Tibial nerve (tissue), 4 donors: ENCODE results near the gene IPMK. TPM values are rescaled to one million over a fixed set of nuclear protein-coding genes. Genes with fewer than 3 reads are reported as not detected.

ENCODE experiments used
- DNase-seq, 2 donors: peaks; one replicate each; pipeline ENCODE4 v3.0.0-alpha.2; 2019; ENCODE audit warnings: low spot score in 2 of 2
- H3K27ac ChIP-seq, 4 donors: fragments of 200-600 bp; sonication (generic) in 3 of 4; one replicate each; pipeline ENCODE4 v1.5.1; 2017 to 2019; ENCODE audit warnings: mild to moderate bottlenecking in 1 of 4
- H3K27me3 ChIP-seq, 2 donors: fragments of 200-600 bp; sonication (generic) in 1 of 2; one replicate each; pipeline versions ENCODE4 v1.5.1 to v1.6.0; 2017 to 2019
- H3K36me3 ChIP-seq, 3 donors: fragments of 200-600 bp; sonication (generic); one replicate each; pipeline ENCODE4 v1.5.1; 2018 to 2019
- H3K4me1 ChIP-seq, 4 donors: fragments of 200-600 bp; sonication (generic) in 3 of 4; one replicate each; pipeline ENCODE4 v1.5.1; 2017 to 2019
- H3K4me3 ChIP-seq, 4 donors: fragments of 200-600 bp; sonication (generic) in 3 of 4; one replicate each; pipeline ENCODE4 v1.5.1; 2017 to 2019; ENCODE audit warnings: mild to moderate bottlenecking in 1 of 4, moderate library complexity in 1 of 4
- H3K9me3 ChIP-seq, 4 donors: fragments of 200-600 bp; sonication (generic) in 3 of 4; one replicate each; pipeline ENCODE4 v1.5.1; 2017 to 2019
- EP300 ChIP-seq, 2 donors: sonication (generic); formaldehyde crosslinking; IDR thresholded peaks; one replicate each; pipeline ENCODE4 v1.6.1; 2017; ENCODE audit warnings: antibody characterized with exemption in 2 of 2, mild to moderate bottlenecking in 1 of 2
- POLR2A ChIP-seq, 2 donors: fragments of 450-650 bp; IDR thresholded peaks; one replicate each; pipeline ENCODE4 v1.6.1; 2017; ENCODE audit warnings: antibody characterized with exemption in 2 of 2, mild to moderate bottlenecking in 2 of 2, moderate library complexity in 2 of 2
- WGBS, 2 donors: methylation state at CpG; one replicate each; pipeline ENCODE4 v1.1.5; 2018; 5-methylcytosine and 5-hydroxymethylcytosine counted together
- total RNA-seq, 4 donors: library from RNA; depleted of rRNA; stranded (reverse); fragments of >200 nt; gene quantifications; one replicate each; pipeline ENCODE4 v1.1.0, GENCODE V29; 2016
- TF ChIP-seq, protein P1 (sequence below), 5 experiments: fragments of 200-600 bp in 3 of 5; fragments of 450-650 bp in 2 of 5; sonication (generic) in 3 of 5; IDR thresholded peaks; one replicate each; pipeline ENCODE4 v1.5.1; 2016 to 2019; ENCODE audit warnings: antibody characterized with exemption in 5 of 5, mild to moderate bottlenecking in 3 of 5, moderate library complexity in 2 of 5

Gene IPMK
- total RNA-seq, 4 donors from 2014 or later: 4.5 to 6.5 (median 4.8) TPM

DNA sequence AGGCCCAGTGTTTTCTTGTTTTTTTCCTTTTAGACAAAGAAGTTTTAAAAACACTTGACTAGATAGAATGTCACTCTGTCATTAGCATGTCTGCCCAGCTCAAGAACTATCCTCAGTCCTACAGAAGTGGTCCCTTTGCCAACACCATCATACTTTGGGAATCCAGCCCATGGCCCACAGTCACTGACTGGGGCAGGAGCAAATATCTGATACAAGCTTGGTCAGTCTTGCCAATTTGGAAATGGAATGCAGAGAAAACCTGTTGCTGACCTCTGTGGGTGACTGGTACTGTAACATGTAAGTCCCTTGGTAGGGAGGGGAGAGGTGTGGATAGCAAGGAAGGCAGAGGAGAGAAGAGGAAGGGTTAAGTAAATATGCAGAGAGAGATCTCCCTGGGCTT lies 47.8 kb downstream of the IPMK start:
- no peaks in the 10 kb centered on the region for H3K9me3 ChIP-seq
- no peaks in the 10 kb centered on the region for H3K36me3 ChIP-seq
- TF ChIP-seq EP300 (IDR thresholded peaks at IDR 0.05): no peak
- TF ChIP-seq POLR2A (IDR thresholded peaks at IDR 0.05): no peak
- TF ChIP-seq, protein P1, sequence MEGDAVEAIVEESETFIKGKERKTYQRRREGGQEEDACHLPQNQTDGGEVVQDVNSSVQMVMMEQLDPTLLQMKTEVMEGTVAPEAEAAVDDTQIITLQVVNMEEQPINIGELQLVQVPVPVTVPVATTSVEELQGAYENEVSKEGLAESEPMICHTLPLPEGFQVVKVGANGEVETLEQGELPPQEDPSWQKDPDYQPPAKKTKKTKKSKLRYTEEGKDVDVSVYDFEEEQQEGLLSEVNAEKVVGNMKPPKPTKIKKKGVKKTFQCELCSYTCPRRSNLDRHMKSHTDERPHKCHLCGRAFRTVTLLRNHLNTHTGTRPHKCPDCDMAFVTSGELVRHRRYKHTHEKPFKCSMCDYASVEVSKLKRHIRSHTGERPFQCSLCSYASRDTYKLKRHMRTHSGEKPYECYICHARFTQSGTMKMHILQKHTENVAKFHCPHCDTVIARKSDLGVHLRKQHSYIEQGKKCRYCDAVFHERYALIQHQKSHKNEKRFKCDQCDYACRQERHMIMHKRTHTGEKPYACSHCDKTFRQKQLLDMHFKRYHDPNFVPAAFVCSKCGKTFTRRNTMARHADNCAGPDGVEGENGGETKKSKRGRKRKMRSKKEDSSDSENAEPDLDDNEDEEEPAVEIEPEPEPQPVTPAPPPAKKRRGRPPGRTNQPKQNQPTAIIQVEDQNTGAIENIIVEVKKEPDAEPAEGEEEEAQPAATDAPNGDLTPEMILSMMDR (IDR thresholded peaks at IDR 0.05): no peak
- no peaks in the 10 kb centered on the region for H3K4me1 ChIP-seq
- H3K4me3 ChIP-seq: no peak overlapping the region
- H3K27ac ChIP-seq: no peak overlapping the region
- no peaks in the 10 kb centered on the region for H3K27me3 ChIP-seq
- no peak for DNase-seq

DNA sequence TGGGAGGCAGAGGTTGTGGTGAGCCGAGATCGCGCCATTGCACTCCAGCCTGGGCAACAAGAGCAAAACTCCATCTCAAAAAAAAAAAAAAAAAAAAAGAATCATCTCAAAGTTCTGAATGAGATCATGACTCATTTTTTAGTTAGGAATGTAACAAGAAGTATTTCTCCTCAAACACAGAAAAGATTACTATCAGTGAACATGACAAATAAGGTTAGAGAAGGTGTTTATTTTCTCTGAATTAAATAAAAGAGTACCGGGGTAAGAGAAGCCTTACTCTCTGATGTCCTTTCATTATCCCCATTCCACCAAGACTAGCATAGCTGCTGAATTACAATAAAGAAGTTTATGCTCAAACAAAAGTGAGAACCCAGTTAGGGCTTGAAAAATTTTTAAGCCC lies 50.1 kb downstream of the IPMK start:
- Histone ChIP-seq H3K4me3 (no peak overlapping the region), H3K9me3 (no peaks in the 10 kb centered on the region), H3K36me3 (peaks cover 0 to 8% (median 0%) of the 10 kb centered on the region in 3 donors), H3K4me1 (no peaks in the 10 kb centered on the region), H3K27me3 (no peaks in the 10 kb centered on the region), H3K27ac (no peak overlapping the region)
- 90 to 96% methylated on average over 4 of the region's 4 CpGs for WGBS, 2 donors
- TF ChIP-seq, protein P1 (IDR thresholded peaks at IDR 0.05): no peak
- TF ChIP-seq EP300 (IDR thresholded peaks at IDR 0.05) (no peak), POLR2A (IDR thresholded peaks at IDR 0.05) (no peak)
- no peak for DNase-seq

DNA sequence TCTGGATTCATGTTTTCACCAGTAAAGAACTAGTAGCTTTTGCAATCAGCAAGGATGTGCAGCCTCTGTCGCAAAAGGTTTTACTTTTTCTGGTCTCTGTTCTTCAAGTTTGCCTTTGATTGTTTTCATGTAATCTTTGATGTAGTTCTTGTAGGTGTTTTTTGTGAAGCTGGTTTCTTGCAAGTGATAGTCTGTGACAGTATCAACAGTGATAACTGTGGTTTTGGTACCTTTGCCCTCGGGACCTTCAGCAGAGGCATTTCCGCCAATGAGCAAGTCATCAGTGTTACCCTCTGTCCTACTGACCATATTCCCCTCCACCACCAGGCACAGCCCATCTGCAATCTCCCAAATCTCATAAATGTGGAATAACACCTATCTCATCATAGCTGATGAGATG lies 55.1 kb downstream of the IPMK start:
- Histone ChIP-seq H3K4me1 (no peaks in the 10 kb centered on the region), H3K27ac (no peak overlapping the region), H3K27me3 (no peaks in the 10 kb centered on the region), H3K9me3 (no peaks in the 10 kb centered on the region), H3K4me3 (no peak overlapping the region), H3K36me3 (peaks cover 0 to 22% (median 0%) of the 10 kb centered on the region in 3 donors)
- 64 to 99% methylated on average over 3 of the region's 3 CpGs for WGBS, 2 donors
- TF ChIP-seq POLR2A (IDR thresholded peaks at IDR 0.05): no peak
- TF ChIP-seq, protein P1 (IDR thresholded peaks at IDR 0.05): no peak
- TF ChIP-seq EP300 (IDR thresholded peaks at IDR 0.05): no peak
- DNase-seq: no peak

DNA sequence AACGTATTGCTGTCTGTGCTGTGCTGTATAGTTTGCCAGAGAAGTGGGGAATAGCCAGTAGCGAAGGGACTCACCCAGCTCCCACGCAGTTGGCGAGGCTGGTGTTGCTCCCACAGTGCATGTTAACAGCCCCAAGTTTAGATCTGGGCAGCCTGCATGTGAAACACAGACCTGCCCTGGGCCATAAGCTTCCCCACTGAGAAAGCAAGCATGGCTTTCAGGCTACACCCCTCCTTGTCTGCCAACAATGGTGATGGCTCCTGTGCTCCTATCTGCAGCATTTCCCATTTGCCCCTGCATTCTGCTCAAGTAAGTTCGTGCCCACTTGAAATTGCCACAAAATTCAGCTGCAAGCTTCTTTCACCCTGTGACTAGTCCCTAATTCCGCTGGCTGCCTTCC lies 57.5 kb downstream of the IPMK start:
- peaks cover 0 to 22% (median 0%) of the 10 kb centered on the region in 3 donors for H3K36me3 ChIP-seq
- H3K4me1 ChIP-seq: no peaks in the 10 kb centered on the region
- TF ChIP-seq POLR2A (IDR thresholded peaks at IDR 0.05) (no peak), EP300 (IDR thresholded peaks at IDR 0.05) (no peak)
- TF ChIP-seq, protein P1 (IDR thresholded peaks at IDR 0.05): no peak
- H3K9me3 ChIP-seq: peaks cover 0 to 3% (median 0%) of the 10 kb centered on the region in 4 donors
- no peak overlapping the region for H3K4me3 ChIP-seq
- no peak for DNase-seq
- 88 to 91% methylated on average over 6 of the region's 6 CpGs for WGBS, 2 donors
- H3K27me3 ChIP-seq: no peaks in the 10 kb centered on the region
- no peak overlapping the region for H3K27ac ChIP-seq

DNA sequence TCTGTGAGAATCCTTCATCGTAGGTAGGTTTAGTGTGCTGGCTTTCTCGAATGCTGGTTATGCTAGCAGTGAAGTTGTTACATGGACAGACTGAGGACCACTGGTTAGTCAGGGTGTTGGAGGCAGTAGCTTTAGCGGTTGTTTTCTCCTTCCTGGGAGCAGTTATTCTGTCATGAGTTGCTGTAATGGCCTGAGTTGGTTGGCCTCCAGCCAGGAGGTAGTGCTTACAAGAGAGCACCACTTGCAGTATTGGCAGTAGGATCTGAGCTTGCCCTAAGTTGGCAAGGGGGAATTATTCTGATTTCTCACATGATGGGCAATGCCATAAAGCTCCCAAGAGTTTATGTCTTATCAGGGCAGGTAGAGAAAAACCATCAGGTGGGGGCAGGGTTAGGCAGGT lies 58.0 kb downstream of the IPMK start:
- no peaks in the 10 kb centered on the region for H3K4me1 ChIP-seq
- TF ChIP-seq POLR2A (IDR thresholded peaks at IDR 0.05) (no peak), EP300 (IDR thresholded peaks at IDR 0.05) (no peak)
- TF ChIP-seq, protein P1 (IDR thresholded peaks at IDR 0.05): no peak
- H3K27ac ChIP-seq: no peak overlapping the region
- DNase-seq: no peak
- peaks cover 0 to 22% (median 0%) of the 10 kb centered on the region in 3 donors for H3K36me3 ChIP-seq
- H3K27me3 ChIP-seq: no peaks in the 10 kb centered on the region
- H3K4me3 ChIP-seq: no peak overlapping the region
- 84 to 92% methylated on average over 3 of the region's 3 CpGs for WGBS, 2 donors
- H3K9me3 ChIP-seq: peaks cover 0 to 3% (median 0%) of the 10 kb centered on the region in 4 donors
